ENCODE data around the gene RNF5. TPM values are rescaled to one million over a fixed set of nuclear protein-coding genes. Genes with fewer than 3 reads are reported as not detected.

Gene RNF5
- total RNA-seq, 1 experiment from 2014 or later = 114 TPM

GRCh38 chr6:32158052-32158451 is 20.2 kb upstream of the RNF5 start:
- Mint-ChIP-seq H3K9me3 (no peaks in the 10 kb centered on the region), H3K4me3 (no peak overlapping the region), H3K36me3 (peaks cover 34% of the 10 kb centered on the region), H3K4me1 (peaks cover 7% of the 10 kb centered on the region), H3K27ac (no peak overlapping the region), H3K27me3 (ENCODE audit: low read depth) (peaks cover under 1% of the 10 kb centered on the region)
- no peak for DNase-seq (ENCODE audit: low spot score)
- POLR2A ChIA-PET = no interaction called here
- no peak for ATAC-seq
- CTCF ChIA-PET = interaction anchor here (1.4 kb wide), 1 partner anchor 9 kb away, joined by 3 read pairs; no protein-coding TSS in a partner anchor
- TF ChIP-seq, protein P1, sequence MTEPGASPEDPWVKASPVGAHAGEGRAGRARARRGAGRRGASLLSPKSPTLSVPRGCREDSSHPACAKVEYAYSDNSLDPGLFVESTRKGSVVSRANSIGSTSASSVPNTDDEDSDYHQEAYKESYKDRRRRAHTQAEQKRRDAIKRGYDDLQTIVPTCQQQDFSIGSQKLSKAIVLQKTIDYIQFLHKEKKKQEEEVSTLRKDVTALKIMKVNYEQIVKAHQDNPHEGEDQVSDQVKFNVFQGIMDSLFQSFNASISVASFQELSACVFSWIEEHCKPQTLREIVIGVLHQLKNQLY (CRISPR knock-in tag; IDR thresholded peaks at IDR 0.05) = no peak
- TF ChIP-seq E2F1 (CRISPR knock-in tag; IDR thresholded peaks at IDR 0.05) = no peak
- TF ChIP-seq, protein P2, sequence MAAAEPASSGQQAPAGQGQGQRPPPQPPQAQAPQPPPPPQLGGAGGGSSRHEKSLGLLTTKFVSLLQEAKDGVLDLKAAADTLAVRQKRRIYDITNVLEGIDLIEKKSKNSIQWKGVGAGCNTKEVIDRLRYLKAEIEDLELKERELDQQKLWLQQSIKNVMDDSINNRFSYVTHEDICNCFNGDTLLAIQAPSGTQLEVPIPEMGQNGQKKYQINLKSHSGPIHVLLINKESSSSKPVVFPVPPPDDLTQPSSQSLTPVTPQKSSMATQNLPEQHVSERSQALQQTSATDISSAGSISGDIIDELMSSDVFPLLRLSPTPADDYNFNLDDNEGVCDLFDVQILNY (CRISPR knock-in tag; IDR thresholded peaks at IDR 0.05) = no peak
- no peak for TF ChIP-seq GTF2I (CRISPR knock-in tag; conservative IDR thresholded peaks at IDR 0.05)
- TF ChIP-seq ZNF232 (CRISPR knock-in tag; IDR thresholded peaks at IDR 0.05) = no peak

- Mint-ChIP-seq H3K4me1 (peaks cover 11% of the 10 kb centered on the region), H3K36me3 (peaks cover 21% of the 10 kb centered on the region), H3K4me3 (no peak overlapping the region), H3K27ac (no peak overlapping the region; the same call in 1 of the 2 replicates), H3K9me3 (no peaks in the 10 kb centered on the region), H3K27me3 (ENCODE audit: low read depth) (no peaks in the 10 kb centered on the region)
- CTCF ChIA-PET = interaction anchor here (0.6 to 5.1 kb wide), 6 partner anchors 9 to 1057 kb away, joined by 3 to 47 read pairs (median 8); partner anchors contain the start of genes ATF6B and FKBPL
- TF ChIP-seq ZBTB21 (CRISPR knock-in tag; IDR thresholded peaks at IDR 0.05; ENCODE audit: borderline replicate concordance) (no peak), IRF2 (CRISPR knock-in tag; IDR thresholded peaks at IDR 0.05; ENCODE audit: borderline replicate concordance, low read depth) (no peak), NR3C1 (CRISPR knock-in tag; conservative IDR thresholded peaks at IDR 0.05; ENCODE audit: low read depth) (no peak), JUN (CRISPR knock-in tag; IDR thresholded peaks at IDR 0.05) (no peak), ZNF138 (CRISPR knock-in tag; conservative IDR thresholded peaks at IDR 0.05) (no peak), ZNF671 (CRISPR knock-in tag; IDR thresholded peaks at IDR 0.05) (no peak), SMAD3 (CRISPR knock-in tag; IDR thresholded peaks at IDR 0.05; ENCODE audit: borderline replicate concordance) (no peak), TEAD1 (CRISPR knock-in tag; IDR thresholded peaks at IDR 0.05) (no peak), CDX4 (CRISPR knock-in tag; IDR thresholded peaks at IDR 0.05; ENCODE audit: borderline replicate concordance) (no peak), E2F4 (CRISPR knock-in tag; IDR thresholded peaks at IDR 0.05; ENCODE audit: borderline replicate concordance, low read depth) (no peak)
- TF ChIP-seq, protein P3, sequence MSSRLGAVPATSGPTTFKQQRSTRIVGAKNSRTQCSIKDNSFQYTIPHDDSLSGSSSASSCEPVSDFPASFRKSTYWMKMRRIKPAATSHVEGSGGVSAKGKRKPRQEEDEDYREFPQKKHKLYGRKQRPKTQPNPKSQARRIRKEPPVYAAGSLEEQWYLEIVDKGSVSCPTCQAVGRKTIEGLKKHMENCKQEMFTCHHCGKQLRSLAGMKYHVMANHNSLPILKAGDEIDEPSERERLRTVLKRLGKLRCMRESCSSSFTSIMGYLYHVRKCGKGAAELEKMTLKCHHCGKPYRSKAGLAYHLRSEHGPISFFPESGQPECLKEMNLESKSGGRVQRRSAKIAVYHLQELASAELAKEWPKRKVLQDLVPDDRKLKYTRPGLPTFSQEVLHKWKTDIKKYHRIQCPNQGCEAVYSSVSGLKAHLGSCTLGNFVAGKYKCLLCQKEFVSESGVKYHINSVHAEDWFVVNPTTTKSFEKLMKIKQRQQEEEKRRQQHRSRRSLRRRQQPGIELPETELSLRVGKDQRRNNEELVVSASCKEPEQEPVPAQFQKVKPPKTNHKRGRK (CRISPR knock-in tag; IDR thresholded peaks at IDR 0.05; ENCODE audit: borderline replicate concordance) = no peak
- TF ChIP-seq, protein P4, sequence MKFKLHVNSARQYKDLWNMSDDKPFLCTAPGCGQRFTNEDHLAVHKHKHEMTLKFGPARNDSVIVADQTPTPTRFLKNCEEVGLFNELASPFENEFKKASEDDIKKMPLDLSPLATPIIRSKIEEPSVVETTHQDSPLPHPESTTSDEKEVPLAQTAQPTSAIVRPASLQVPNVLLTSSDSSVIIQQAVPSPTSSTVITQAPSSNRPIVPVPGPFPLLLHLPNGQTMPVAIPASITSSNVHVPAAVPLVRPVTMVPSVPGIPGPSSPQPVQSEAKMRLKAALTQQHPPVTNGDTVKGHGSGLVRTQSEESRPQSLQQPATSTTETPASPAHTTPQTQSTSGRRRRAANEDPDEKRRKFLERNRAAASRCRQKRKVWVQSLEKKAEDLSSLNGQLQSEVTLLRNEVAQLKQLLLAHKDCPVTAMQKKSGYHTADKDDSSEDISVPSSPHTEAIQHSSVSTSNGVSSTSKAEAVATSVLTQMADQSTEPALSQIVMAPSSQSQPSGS (CRISPR knock-in tag; IDR thresholded peaks at IDR 0.05; ENCODE audit: borderline replicate concordance, low read depth) = no peak
- TF ChIP-seq, protein P5, sequence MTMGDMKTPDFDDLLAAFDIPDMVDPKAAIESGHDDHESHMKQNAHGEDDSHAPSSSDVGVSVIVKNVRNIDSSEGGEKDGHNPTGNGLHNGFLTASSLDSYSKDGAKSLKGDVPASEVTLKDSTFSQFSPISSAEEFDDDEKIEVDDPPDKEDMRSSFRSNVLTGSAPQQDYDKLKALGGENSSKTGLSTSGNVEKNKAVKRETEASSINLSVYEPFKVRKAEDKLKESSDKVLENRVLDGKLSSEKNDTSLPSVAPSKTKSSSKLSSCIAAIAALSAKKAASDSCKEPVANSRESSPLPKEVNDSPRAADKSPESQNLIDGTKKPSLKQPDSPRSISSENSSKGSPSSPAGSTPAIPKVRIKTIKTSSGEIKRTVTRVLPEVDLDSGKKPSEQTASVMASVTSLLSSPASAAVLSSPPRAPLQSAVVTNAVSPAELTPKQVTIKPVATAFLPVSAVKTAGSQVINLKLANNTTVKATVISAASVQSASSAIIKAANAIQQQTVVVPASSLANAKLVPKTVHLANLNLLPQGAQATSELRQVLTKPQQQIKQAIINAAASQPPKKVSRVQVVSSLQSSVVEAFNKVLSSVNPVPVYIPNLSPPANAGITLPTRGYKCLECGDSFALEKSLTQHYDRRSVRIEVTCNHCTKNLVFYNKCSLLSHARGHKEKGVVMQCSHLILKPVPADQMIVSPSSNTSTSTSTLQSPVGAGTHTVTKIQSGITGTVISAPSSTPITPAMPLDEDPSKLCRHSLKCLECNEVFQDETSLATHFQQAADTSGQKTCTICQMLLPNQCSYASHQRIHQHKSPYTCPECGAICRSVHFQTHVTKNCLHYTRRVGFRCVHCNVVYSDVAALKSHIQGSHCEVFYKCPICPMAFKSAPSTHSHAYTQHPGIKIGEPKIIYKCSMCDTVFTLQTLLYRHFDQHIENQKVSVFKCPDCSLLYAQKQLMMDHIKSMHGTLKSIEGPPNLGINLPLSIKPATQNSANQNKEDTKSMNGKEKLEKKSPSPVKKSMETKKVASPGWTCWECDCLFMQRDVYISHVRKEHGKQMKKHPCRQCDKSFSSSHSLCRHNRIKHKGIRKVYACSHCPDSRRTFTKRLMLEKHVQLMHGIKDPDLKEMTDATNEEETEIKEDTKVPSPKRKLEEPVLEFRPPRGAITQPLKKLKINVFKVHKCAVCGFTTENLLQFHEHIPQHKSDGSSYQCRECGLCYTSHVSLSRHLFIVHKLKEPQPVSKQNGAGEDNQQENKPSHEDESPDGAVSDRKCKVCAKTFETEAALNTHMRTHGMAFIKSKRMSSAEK (CRISPR knock-in tag; IDR thresholded peaks at IDR 0.05; ENCODE audit: borderline replicate concordance) = no peak
- ATAC-seq (no peak), DNase-seq (ENCODE audit: low spot score) (no peak)
- POLR2A ChIA-PET = no interaction called here
Observed at GRCh38 chr6:32163559-32164258, 14.5 kb upstream of the RNF5 start.
